HepG2 (cell line): ENCODE results near the gene S1PR2. TPM values are rescaled to one million over a fixed set of nuclear protein-coding genes. Genes with fewer than 3 reads are reported as not detected.

ENCODE experiments used
- ADNP ChIP-seq: sonication (generic); formaldehyde crosslinking; IDR thresholded peaks from 2 replicates; pipeline ENCODE4 v1.4.0; 2020; ENCODE audit warnings: missing genetic modification reagents
- ESRRA ChIP-seq: sonication (generic); formaldehyde crosslinking; IDR thresholded peaks from 2 replicates; pipeline ENCODE4 v1.5.1; 2020; ENCODE audit warnings: mild to moderate bottlenecking, low read depth, missing genetic modification reagents
- MEIS2 ChIP-seq: sonication (generic); formaldehyde crosslinking; IDR thresholded peaks from 2 replicates; pipeline ENCODE4 v1.9.0; 2021; ENCODE audit warnings: mild to moderate bottlenecking, missing genetic modification reagents
- NR3C1 ChIP-seq: sonication (generic); formaldehyde crosslinking; IDR thresholded peaks from 2 replicates; pipeline ENCODE4 v1.4.0; 2020; ENCODE audit warnings: missing genetic modification reagents
- PCBP1 ChIP-seq: fragments of 200-400 bp; formaldehyde crosslinking; IDR thresholded peaks from 2 replicates; pipeline ENCODE4 v1.6.1; 2017; ENCODE audit warnings: mild to moderate bottlenecking, low read depth, low read length, borderline replicate concordance
- SETDB1 ChIP-seq: sonication (generic); formaldehyde crosslinking; IDR thresholded peaks from 2 replicates; pipeline ENCODE4 v1.5.1; 2020; ENCODE audit warnings: missing genetic modification reagents, mild to moderate bottlenecking, borderline replicate concordance
- SNAPC2 ChIP-seq: sonication (generic); formaldehyde crosslinking; IDR thresholded peaks from 2 replicates; pipeline ENCODE4 v1.8.1; 2022; ENCODE audit warnings: mild to moderate bottlenecking, missing genetic modification reagents
- TEAD3 ChIP-seq: optimal IDR thresholded peaks from 2 replicates; pipeline ENCODE3; 2016; ENCODE audit warnings: borderline replicate concordance
- ZBTB42 ChIP-seq: sonication (generic); formaldehyde crosslinking; IDR thresholded peaks from 2 replicates; pipeline ENCODE4 v1.5.0; 2020; ENCODE audit warnings: mild to moderate bottlenecking, missing genetic modification reagents
- ZNF20 ChIP-seq: sonication (generic); formaldehyde crosslinking; IDR thresholded peaks from 2 replicates; pipeline ENCODE4 v1.4.0; 2020; ENCODE audit warnings: mild to moderate bottlenecking, moderate library complexity, missing genetic modification reagents
- ZNF274 ChIP-seq: sonication (generic); formaldehyde crosslinking; IDR thresholded peaks from 2 replicates; pipeline ENCODE4 v1.5.1; 2020; ENCODE audit warnings: mild to moderate bottlenecking, missing genetic modification reagents
- ZNF331 ChIP-seq: sonication (generic); formaldehyde crosslinking; IDR thresholded peaks from 2 replicates; pipeline ENCODE4 v1.4.0; 2020; ENCODE audit warnings: missing genetic modification reagents
- ZNF335 ChIP-seq: sonication (generic); formaldehyde crosslinking; IDR thresholded peaks from 2 replicates; pipeline ENCODE4 v1.4.0; 2020; ENCODE audit warnings: missing genetic modification reagents
- ZNF430 ChIP-seq: sonication (generic); formaldehyde crosslinking; IDR thresholded peaks from 2 replicates; pipeline ENCODE4 v1.9.0; 2021; ENCODE audit warnings: mild to moderate bottlenecking, missing genetic modification reagents
- ZNF614 ChIP-seq: IDR thresholded peaks from 2 replicates; pipeline ENCODE4 v1.6.1; 2018; ENCODE audit warnings: missing biosample characterization, missing genetic modification reagents, inconsistent platforms, borderline replicate concordance
- ZNF75D ChIP-seq: sonication (generic); formaldehyde crosslinking; IDR thresholded peaks from 2 replicates; pipeline ENCODE4 v1.8.1; 2023; ENCODE audit warnings: missing genetic modification reagents, mild to moderate bottlenecking, borderline replicate concordance
- ZNF841 ChIP-seq: sonication (generic); formaldehyde crosslinking; IDR thresholded peaks from 2 replicates; pipeline ENCODE4 v1.8.1; 2023; ENCODE audit warnings: missing genetic modification reagents, borderline replicate concordance
- ZSCAN29 ChIP-seq: sonication (generic); formaldehyde crosslinking; conservative IDR thresholded peaks from 2 replicates; pipeline ENCODE4 v1.4.0; 2020; ENCODE audit warnings: mild to moderate bottlenecking, missing genetic modification reagents
- polyA plus RNA-seq, 8 experiments: library from polyadenylated mRNA; depleted of rRNA in 3 of 8; stranded (reverse) in 7 of 8; unstranded in 1 of 8; fragments of >200 nt; fragmentation: Illumina TruSeq in 4 of 8; extraction: Trizol in 4 of 8; gene quantifications; 2 replicates each; pipeline versions ENCODE4 v1.2.1 to v1.2.3, GENCODE V29; 2011 to 2016; ENCODE audit warnings: low read depth in 4 of 8, missing spikeins in 1 of 8, mixed read lengths in 1 of 8; ENCODE audit not compliant: insufficient read depth in 1 of 8
- total RNA-seq, 5 experiments: library from RNA; depleted of rRNA; stranded (reverse); fragments of >200 nt; fragmentation: Illumina TruSeq; extraction: Trizol; gene quantifications; 2 replicates each; pipeline ENCODE4 v1.2.3, GENCODE V29; 2016; ENCODE audit warnings: low read depth in 1 of 5
- TF ChIP-seq, protein P1 (sequence below), 2 experiments: IDR thresholded peaks; 2 replicates each; pipeline ENCODE4 v1.6.1; 2011 to 2012; ENCODE audit warnings: low read length in 2 of 2, borderline replicate concordance in 1 of 2, low read depth in 1 of 2, mild to moderate bottlenecking in 1 of 2, moderate library complexity in 1 of 2
- TF ChIP-seq, protein P2 (sequence below): sonication (generic); formaldehyde crosslinking; IDR thresholded peaks from 2 replicates; pipeline ENCODE4 v1.4.0; 2020; ENCODE audit warnings: missing genetic modification reagents, low read depth, mild to moderate bottlenecking, borderline replicate concordance
- TF ChIP-seq, protein P3 (sequence below): sonication (generic); formaldehyde crosslinking; IDR thresholded peaks from 2 replicates; pipeline ENCODE4 v1.4.0; 2020; ENCODE audit warnings: missing genetic modification reagents, borderline replicate concordance

S1PR2 gene
- total and polyA plus RNA-seq, 2 of the 13 experiments (the other 11 are each of a cell fraction or from before 2014, with no cell fraction given) = 0.91 to 1.3 TPM

DNA sequence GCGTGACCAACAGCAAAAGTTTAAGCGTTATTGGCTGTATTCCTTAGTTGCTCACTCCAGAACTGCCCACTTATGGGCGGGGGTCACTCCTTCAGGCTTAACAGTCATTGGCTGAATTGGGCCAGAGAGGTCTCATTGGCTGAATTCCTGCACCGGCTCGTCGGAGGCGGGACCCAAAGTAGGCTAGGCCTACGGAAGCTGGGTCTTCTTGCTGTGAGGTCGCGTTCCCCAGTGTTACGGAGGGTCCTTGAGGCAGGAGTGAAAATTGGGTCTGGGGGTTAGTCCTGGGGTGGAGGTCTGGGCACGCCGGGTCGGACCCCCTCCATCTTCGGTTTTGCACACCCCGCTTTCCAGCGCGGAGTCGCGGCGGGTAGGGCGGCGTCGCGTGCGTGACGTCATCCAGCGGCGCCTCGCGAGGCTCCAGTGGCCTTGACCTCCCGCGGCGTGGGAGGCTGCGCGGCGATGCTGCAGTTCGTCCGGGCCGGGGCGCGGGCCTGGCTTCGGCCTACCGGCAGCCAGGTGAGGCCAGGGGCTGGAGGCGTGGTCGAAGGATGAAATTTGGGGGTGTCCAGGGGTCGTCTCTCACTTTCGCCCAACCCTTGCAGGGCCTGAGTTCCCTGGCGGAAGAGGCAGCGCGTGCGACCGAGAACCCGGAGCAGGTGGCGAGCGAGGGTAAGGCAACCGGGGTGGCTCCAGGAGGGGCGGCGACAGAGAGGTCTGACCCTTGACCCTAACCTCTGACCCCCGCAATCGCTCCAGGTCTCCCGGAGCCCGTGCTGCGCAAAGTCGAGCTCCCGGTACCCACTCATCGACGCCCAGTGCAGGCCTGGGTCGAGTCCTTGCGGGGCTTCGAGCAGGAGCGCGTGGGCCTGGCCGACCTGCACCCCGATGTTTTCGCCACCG is 20.9 kb upstream of the S1PR2 start, which contains the start of gene MRPL4 (continued):
- TF ChIP-seq ZNF331 (CRISPR knock-in tag) (peak; percentile 78; the same call in 1 of the 2 replicates), ADNP (CRISPR knock-in tag) (no peak), ZNF614 (CRISPR knock-in tag) (peak; percentile 14; the same call in 1 of the 2 replicates), SNAPC2 (CRISPR knock-in tag) (no peak; the same call in 1 of the 2 replicates), NR3C1 (CRISPR knock-in tag) (no peak), TEAD3 (CRISPR knock-in tag) (peak; percentile 12), ZNF430 (CRISPR knock-in tag) (peak; percentile 94; the same call in 1 of the 2 replicates), ZNF20 (CRISPR knock-in tag) (no peak), ZNF841 (CRISPR knock-in tag) (no peak), ESRRA (peak; percentile 54; the same call in 1 of the 2 replicates), ZNF75D (CRISPR knock-in tag) (no peak), ZNF335 (CRISPR knock-in tag) (0 out of 2 replicates have a peak, but pooled peaks have one; percentile 66), PCBP1 (no peak), MEIS2 (no peak; the same call in 1 of the 2 replicates), ZBTB42 (CRISPR knock-in tag) (peak; percentile 76; the same call in 1 of the 2 replicates), ZNF274 (peak; percentile 98; the same call in 1 of the 2 replicates), ZSCAN29 (CRISPR knock-in tag) (no peak), SETDB1 (no peak)
- TF ChIP-seq, protein P1, sequence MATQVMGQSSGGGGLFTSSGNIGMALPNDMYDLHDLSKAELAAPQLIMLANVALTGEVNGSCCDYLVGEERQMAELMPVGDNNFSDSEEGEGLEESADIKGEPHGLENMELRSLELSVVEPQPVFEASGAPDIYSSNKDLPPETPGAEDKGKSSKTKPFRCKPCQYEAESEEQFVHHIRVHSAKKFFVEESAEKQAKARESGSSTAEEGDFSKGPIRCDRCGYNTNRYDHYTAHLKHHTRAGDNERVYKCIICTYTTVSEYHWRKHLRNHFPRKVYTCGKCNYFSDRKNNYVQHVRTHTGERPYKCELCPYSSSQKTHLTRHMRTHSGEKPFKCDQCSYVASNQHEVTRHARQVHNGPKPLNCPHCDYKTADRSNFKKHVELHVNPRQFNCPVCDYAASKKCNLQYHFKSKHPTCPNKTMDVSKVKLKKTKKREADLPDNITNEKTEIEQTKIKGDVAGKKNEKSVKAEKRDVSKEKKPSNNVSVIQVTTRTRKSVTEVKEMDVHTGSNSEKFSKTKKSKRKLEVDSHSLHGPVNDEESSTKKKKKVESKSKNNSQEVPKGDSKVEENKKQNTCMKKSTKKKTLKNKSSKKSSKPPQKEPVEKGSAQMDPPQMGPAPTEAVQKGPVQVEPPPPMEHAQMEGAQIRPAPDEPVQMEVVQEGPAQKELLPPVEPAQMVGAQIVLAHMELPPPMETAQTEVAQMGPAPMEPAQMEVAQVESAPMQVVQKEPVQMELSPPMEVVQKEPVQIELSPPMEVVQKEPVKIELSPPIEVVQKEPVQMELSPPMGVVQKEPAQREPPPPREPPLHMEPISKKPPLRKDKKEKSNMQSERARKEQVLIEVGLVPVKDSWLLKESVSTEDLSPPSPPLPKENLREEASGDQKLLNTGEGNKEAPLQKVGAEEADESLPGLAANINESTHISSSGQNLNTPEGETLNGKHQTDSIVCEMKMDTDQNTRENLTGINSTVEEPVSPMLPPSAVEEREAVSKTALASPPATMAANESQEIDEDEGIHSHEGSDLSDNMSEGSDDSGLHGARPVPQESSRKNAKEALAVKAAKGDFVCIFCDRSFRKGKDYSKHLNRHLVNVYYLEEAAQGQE (IDR thresholded peaks at IDR 0.05; ENCODE audit: borderline replicate concordance in 1 of 2, low read depth in 1 of 2, low read length in 2 of 2) = peak in 1 of 2 experiments; percentile 31; a peak in 1 of 4 replicates
- TF ChIP-seq, protein P2, sequence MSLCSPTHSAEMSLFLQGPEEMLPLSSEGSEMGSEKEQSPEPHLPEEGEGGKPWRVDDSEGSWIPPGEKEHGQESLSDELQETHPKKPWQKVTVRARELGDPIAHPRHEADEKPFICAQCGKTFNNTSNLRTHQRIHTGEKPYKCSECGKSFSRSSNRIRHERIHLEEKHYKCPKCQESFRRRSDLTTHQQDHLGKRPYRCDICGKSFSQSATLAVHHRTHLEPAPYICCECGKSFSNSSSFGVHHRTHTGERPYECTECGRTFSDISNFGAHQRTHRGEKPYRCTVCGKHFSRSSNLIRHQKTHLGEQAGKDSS (CRISPR knock-in tag) = no peak; the same call in 1 of the 2 replicates
- TF ChIP-seq, protein P3, sequence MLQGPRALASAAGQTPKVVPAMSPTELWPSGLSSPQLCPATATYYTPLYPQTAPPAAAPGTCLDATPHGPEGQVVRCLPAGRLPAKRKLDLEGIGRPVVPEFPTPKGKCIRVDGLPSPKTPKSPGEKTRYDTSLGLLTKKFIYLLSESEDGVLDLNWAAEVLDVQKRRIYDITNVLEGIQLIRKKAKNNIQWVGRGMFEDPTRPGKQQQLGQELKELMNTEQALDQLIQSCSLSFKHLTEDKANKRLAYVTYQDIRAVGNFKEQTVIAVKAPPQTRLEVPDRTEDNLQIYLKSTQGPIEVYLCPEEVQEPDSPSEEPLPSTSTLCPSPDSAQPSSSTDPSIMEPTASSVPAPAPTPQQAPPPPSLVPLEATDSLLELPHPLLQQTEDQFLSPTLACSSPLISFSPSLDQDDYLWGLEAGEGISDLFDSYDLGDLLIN (CRISPR knock-in tag) = no peak; the same call in 1 of the 2 replicates
